ENCODE measurements around the gene NDUFB6.
A peak's percentile ranks its signal among the peaks of the same experiment; 100 is the strongest.
"Not testable (repeated sequence)": the region's sequence is repeated elsewhere in the genome, so short reads cannot be mapped to it uniquely, and the experiment has no call there.

NDUFB6 gene

GRCh38 chr9:32524892-32525708, 47.9 kb downstream of the NDUFB6 start:
- DNase-seq, result peak in 6 of 56 donors; percentile 1 to 39 (median 6)

GRCh38 chr9:32524558-32524891, 48.4 kb downstream of the NDUFB6 start:
- DNase-seq, result not testable (repeated sequence)

GRCh38 chr9:32523910-32524309, 49.0 kb downstream of the NDUFB6 start:
- DNase-seq, result no peak

- DNase-seq, result no peak
Observed at GRCh38 chr9:32518276-32518675, 54.7 kb downstream of the NDUFB6 start.

- no peak for DNase-seq
Observed at GRCh38 chr9:32516241-32516640, 56.7 kb downstream of the NDUFB6 start.

- no peak for DNase-seq
Observed at GRCh38 chr9:32508728-32509127, 64.2 kb downstream of the NDUFB6 start.

GRCh38 chr9:32503008-32503407, 70.0 kb downstream of the NDUFB6 start:
- DNase-seq, result no peak

All from amygdala (tissue), 56 donors.